BLaER1 (cell line): ENCODE results near the gene WWOX.
"Not testable (repeated sequence)": the region's sequence is repeated elsewhere in the genome, so short reads cannot be mapped to it uniquely, and the experiment has no call there.

Source experiments
- H3K27ac ChIP-seq: shearing (Covaris generic); formaldehyde crosslinking; 2 replicates; pipeline ENCODE4 v1.8.1; 2022
- H3K27me3 ChIP-seq: shearing (Covaris generic); formaldehyde crosslinking; 2 replicates; pipeline ENCODE4 v1.8.1; 2022
- H3K36me3 ChIP-seq: shearing (Covaris generic); formaldehyde crosslinking; 2 replicates; pipeline ENCODE4 v1.8.1; 2022
- H3K4me1 ChIP-seq: shearing (Covaris generic); formaldehyde crosslinking; 2 replicates; pipeline ENCODE4 v1.8.1; 2022
- H3K4me2 ChIP-seq: shearing (Covaris generic); formaldehyde crosslinking; 2 replicates; pipeline ENCODE4 v1.8.1; 2022
- H3K4me3 ChIP-seq: shearing (Covaris generic); formaldehyde crosslinking; 2 replicates; pipeline ENCODE4 v1.8.1; 2022
- H3K9ac ChIP-seq: shearing (Covaris generic); formaldehyde crosslinking; 2 replicates; pipeline ENCODE4 v1.8.1; 2022
- H3K9me3 ChIP-seq: shearing (Covaris generic); formaldehyde crosslinking; 2 replicates; pipeline ENCODE4 v1.8.1; 2022
- H4K20me1 ChIP-seq: shearing (Covaris generic); formaldehyde crosslinking; 2 replicates; pipeline ENCODE4 v1.8.1; 2022
- Cebpa-rat ChIP-seq: shearing (Covaris generic); IDR thresholded peaks from 2 replicates; pipeline ENCODE4 v1.8.1; 2022

The WWOX gene

GRCh38 chr16:78594191-78594590 is 494.7 kb downstream of the WWOX start:
- Histone ChIP-seq H3K27ac (no peak overlapping the region), H3K4me1 (no peaks in the 10 kb centered on the region)
- no peak for TF ChIP-seq Cebpa-rat

GRCh38 chr16:78596348-78596995 is 497.0 kb downstream of the WWOX start:
- Histone ChIP-seq H3K36me3 (no peaks in the 10 kb centered on the region), H3K9me3 (peaks cover 7% of the 10 kb centered on the region; the same call in 1 of the 2 replicates), H3K9ac (no peak overlapping the region), H3K4me2 (no peak overlapping the region), H3K4me3 (no peak overlapping the region), H4K20me1 (no peaks in the 10 kb centered on the region), H3K27me3 (no peaks in the 10 kb centered on the region), H3K4me1 (no peaks in the 10 kb centered on the region), H3K27ac (no peak overlapping the region)
- no peak for TF ChIP-seq Cebpa-rat

More at GRCh38 chr16:78594191-78594590, 494.7 kb downstream of the WWOX start:
- Histone ChIP-seq H3K4me2 (no peak overlapping the region), H3K9ac (no peak overlapping the region), H3K4me3 (no peak overlapping the region), H3K36me3 (no peaks in the 10 kb centered on the region), H3K9me3 (no peaks in the 10 kb centered on the region), H4K20me1 (no peaks in the 10 kb centered on the region), H3K27me3 (no peaks in the 10 kb centered on the region)

GRCh38 chr16:78596996-78597422 is 497.6 kb downstream of the WWOX start:
- Histone ChIP-seq H3K4me1 (no peaks in the 10 kb centered on the region), H3K9me3 (peaks cover 7% of the 10 kb centered on the region; the same call in 1 of the 2 replicates), H3K4me3 (no peak overlapping the region), H4K20me1 (no peaks in the 10 kb centered on the region), H3K27ac (no peak overlapping the region), H3K4me2 (no peak overlapping the region), H3K27me3 (no peaks in the 10 kb centered on the region), H3K36me3 (no peaks in the 10 kb centered on the region), H3K9ac (no peak overlapping the region)
- no peak for TF ChIP-seq Cebpa-rat

- no peak overlapping the region for H3K27ac ChIP-seq
- H3K4me3 ChIP-seq: no peak overlapping the region
- no peaks in the 10 kb centered on the region for H4K20me1 ChIP-seq
- TF ChIP-seq Cebpa-rat: no peak
- H3K9me3 ChIP-seq: peaks cover 7% of the 10 kb centered on the region; the same call in 1 of the 2 replicates
- no peak overlapping the region for H3K9ac ChIP-seq
- H3K4me1 ChIP-seq: no peaks in the 10 kb centered on the region
- H3K4me2 ChIP-seq: no peak overlapping the region
- H3K36me3 ChIP-seq: no peaks in the 10 kb centered on the region
- no peaks in the 10 kb centered on the region for H3K27me3 ChIP-seq
These were observed 498.5 kb downstream of the WWOX start for GRCh38 chr16:78597809-78598570.

- no peak overlapping the region for H3K27ac ChIP-seq
- H3K4me3 ChIP-seq: no peak overlapping the region
- H3K9me3 ChIP-seq: peaks cover 7% of the 10 kb centered on the region; the same call in 1 of the 2 replicates
- no peak overlapping the region for H3K9ac ChIP-seq
- H4K20me1 ChIP-seq: no peaks in the 10 kb centered on the region
- no peak for TF ChIP-seq Cebpa-rat
- no peaks in the 10 kb centered on the region for H3K4me1 ChIP-seq
- no peaks in the 10 kb centered on the region for H3K27me3 ChIP-seq
- no peak overlapping the region for H3K4me2 ChIP-seq
- no peaks in the 10 kb centered on the region for H3K36me3 ChIP-seq
These were observed 499.8 kb downstream of the WWOX start for GRCh38 chr16:78599271-78599670.

- H3K4me2 ChIP-seq, H3K9ac ChIP-seq, H4K20me1 ChIP-seq, H3K4me3 ChIP-seq, H3K36me3 ChIP-seq, H3K27ac ChIP-seq, H3K4me1 ChIP-seq, H3K9me3 ChIP-seq, H3K27me3 ChIP-seq: not testable (repeated sequence)
These were observed 505.1 kb downstream of the WWOX start for GRCh38 chr16:78604423-78605062.

GRCh38 chr16:78605548-78606101 is 506.2 kb downstream of the WWOX start:
- Histone ChIP-seq H3K4me3 (no peak overlapping the region), H3K27me3 (no peaks in the 10 kb centered on the region), H3K4me2 (no peak overlapping the region), H3K4me1 (peaks cover 8% of the 10 kb centered on the region; the same call in 1 of the 2 replicates), H3K9me3 (no peaks in the 10 kb centered on the region), H3K27ac (no peak overlapping the region), H3K36me3 (no peaks in the 10 kb centered on the region), H3K9ac (no peak overlapping the region), H4K20me1 (no peaks in the 10 kb centered on the region)
- TF ChIP-seq Cebpa-rat: no peak

GRCh38 chr16:78606545-78606944 is 507.1 kb downstream of the WWOX start:
- H3K36me3 ChIP-seq: no peaks in the 10 kb centered on the region
- H3K9me3 ChIP-seq: no peaks in the 10 kb centered on the region
- peaks cover 8% of the 10 kb centered on the region; the same call in 1 of the 2 replicates for H3K4me1 ChIP-seq
- no peak overlapping the region for H3K4me3 ChIP-seq
- no peaks in the 10 kb centered on the region for H4K20me1 ChIP-seq
- no peak overlapping the region for H3K4me2 ChIP-seq
- no peak overlapping the region for H3K27ac ChIP-seq
- H3K27me3 ChIP-seq: no peaks in the 10 kb centered on the region
- H3K9ac ChIP-seq: no peak overlapping the region
- TF ChIP-seq Cebpa-rat: no peak

GRCh38 chr16:78607022-78607421 is 507.6 kb downstream of the WWOX start:
- Histone ChIP-seq H3K9me3 (no peaks in the 10 kb centered on the region), H3K27ac (no peak overlapping the region), H3K4me1 (peaks cover 8% of the 10 kb centered on the region; the same call in 1 of the 2 replicates), H3K9ac (no peak overlapping the region), H3K4me2 (no peak overlapping the region), H4K20me1 (no peaks in the 10 kb centered on the region), H3K27me3 (no peaks in the 10 kb centered on the region), H3K36me3 (no peaks in the 10 kb centered on the region), H3K4me3 (no peak overlapping the region)
- TF ChIP-seq Cebpa-rat: no peak
